HFF-Myc (cell line): Measurements from ENCODE around the gene SCD5.

Experiments
- DNase-seq: peaks from one replicate; pipeline ENCODE4 v3.0.0-alpha.2; 2011; ENCODE audit warnings: low read depth; ENCODE audit errors: extremely low read depth
- H3K4me3 ChIP-seq: replicated peaks from 2 replicates; pipeline ENCODE4 v1.5.1; 2011; ENCODE audit warnings: low read depth, mild to moderate bottlenecking, control low read depth, low read length
- CTCF ChIP-seq: IDR thresholded peaks from 2 replicates; pipeline ENCODE4 v1.5.1; 2012; ENCODE audit warnings: mild to moderate bottlenecking, low read depth, low read length, control low read depth; ENCODE audit errors: missing control alignments

SCD5 gene

GRCh38 chr4:82643994-82644733 lies 154.4 kb downstream of the SCD5 start:
- no peak overlapping the region for H3K4me3 ChIP-seq
- peak; percentile 17 for DNase-seq
- no peak for TF ChIP-seq CTCF

DNA sequence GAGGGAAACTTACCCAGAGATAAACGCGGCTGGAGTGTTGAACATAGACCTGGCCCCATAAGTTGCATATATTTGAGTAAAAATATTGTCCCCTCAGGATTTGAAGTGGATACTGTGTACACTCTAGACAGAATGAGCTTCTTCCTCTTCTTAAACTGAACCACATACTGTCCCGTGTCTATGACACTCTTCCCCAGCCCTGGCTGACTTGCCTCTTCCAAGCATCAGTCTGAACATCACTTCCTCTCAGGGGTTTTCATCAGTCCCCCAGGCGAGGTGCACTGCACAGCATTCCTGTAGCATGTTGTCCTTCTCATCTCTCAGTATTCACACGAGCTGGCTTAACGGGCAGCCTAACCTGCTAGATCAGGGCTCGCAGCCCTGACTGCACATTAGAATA lies 156.3 kb downstream of the SCD5 start:
- no peak for TF ChIP-seq CTCF
- no peak overlapping the region for H3K4me3 ChIP-seq
- no peak for DNase-seq

GRCh38 chr4:82640540-82640939 lies 158.1 kb downstream of the SCD5 start:
- no peak for DNase-seq
- no peak for TF ChIP-seq CTCF
- H3K4me3 ChIP-seq: no peak overlapping the region

GRCh38 chr4:82639971-82640370 lies 158.6 kb downstream of the SCD5 start:
- H3K4me3 ChIP-seq: no peak overlapping the region
- no peak for TF ChIP-seq CTCF
- no peak for DNase-seq

DNA sequence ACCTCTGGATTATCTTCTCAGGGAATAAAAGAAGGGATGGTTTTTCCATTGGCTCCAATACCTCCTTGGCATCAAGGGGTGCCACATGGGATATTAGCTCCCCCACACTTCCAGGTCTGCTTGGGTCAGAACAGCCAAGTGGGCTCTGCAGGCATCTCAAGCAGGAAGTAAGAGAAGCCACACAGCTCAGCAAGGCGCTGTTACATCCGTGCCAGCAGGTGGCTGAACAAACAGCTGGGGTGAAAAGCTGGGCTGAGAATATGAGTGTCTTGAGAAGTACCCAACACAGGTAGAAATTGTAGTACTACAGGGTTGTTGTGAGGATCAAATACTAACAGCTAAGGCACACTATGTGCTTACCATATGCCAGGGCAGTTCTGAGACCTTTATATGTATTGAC lies 160.1 kb downstream of the SCD5 start:
- no peak for TF ChIP-seq CTCF
- no peak overlapping the region for H3K4me3 ChIP-seq
- no peak for DNase-seq

- TF ChIP-seq CTCF: no peak
- H3K4me3 ChIP-seq: no peak overlapping the region
- no peak for DNase-seq
Observed at GRCh38 chr4:82630079-82630478, 168.5 kb downstream of the SCD5 start.

DNA sequence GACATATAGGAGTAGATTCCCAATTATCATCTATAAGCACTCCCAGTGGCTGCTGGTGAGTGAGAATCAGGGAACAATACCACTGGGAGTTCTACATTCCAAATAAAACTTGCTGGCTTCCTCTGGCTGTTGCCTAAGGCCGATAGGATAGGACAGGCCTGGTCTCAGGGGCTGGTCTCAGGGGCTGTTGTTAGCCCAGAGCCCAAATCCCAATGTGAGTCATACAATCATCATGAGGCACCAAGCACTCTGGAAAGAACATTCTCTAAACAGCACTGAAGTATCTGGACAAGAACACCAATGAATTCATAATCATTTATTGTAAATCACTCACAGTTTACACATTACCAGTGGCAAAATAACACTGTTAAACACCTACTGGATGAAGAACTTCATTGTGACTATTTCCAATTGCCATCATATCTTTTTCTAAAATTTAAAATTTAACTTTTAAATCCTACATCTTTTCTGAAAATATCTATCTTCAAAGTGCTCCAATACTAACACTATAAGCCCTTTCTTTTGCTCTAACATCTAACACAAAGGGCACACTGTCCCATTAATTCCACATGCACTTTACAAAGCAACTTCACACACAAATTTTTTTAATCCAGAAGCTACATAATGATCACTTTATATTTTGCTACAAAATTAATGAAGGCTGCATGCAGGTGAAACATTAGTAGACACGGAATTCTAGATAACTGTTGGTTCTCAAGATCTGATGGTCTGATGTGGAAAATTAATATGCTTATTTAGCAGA lies 169.2 kb downstream of the SCD5 start:
- H3K4me3 ChIP-seq: no peak overlapping the region
- no peak for TF ChIP-seq CTCF
- DNase-seq: no peak
